HTERT RPE-1 (cell line): ENCODE measurements around the gene ILDR2.

Experiments
- in situ Hi-C: fragments of 300-500 bp; cut with MboI; formaldehyde crosslinking; loops from 4 replicates; pipeline ENCODE4 v1.14.3; 2020; ENCODE audit warnings: low sequenced_read_pairs

The ILDR2 gene

GRCh38 chr1:166927701-166928100 is 47.6 kb downstream of the ILDR2 start:
- in situ Hi-C loops, result no loop called here

- in situ Hi-C loops, result no loop called here
These were observed 49.4 kb downstream of the ILDR2 start for GRCh38 chr1:166925810-166926478.

GRCh38 chr1:166924823-166925541 is 50.4 kb downstream of the ILDR2 start:
- in situ Hi-C loops, result no loop called here

- in situ Hi-C loops, result no loop called here
These were observed 54.5 kb downstream of the ILDR2 start for GRCh38 chr1:166920561-166921475.

GRCh38 chr1:166918956-166919316 is 56.4 kb downstream of the ILDR2 start:
- in situ Hi-C loops, result no loop called here

GRCh38 chr1:166918088-166918955 is 57.0 kb downstream of the ILDR2 start:
- in situ Hi-C loops, result no loop called here

GRCh38 chr1:166915941-166916340 is 59.4 kb downstream of the ILDR2 start:
- in situ Hi-C loops, result no loop called here

GRCh38 chr1:166915042-166915441 is 60.3 kb downstream of the ILDR2 start:
- in situ Hi-C loops, result no loop called here

GRCh38 chr1:166914111-166914510 is 61.2 kb downstream of the ILDR2 start:
- in situ Hi-C loops, result no loop called here

- in situ Hi-C loops, result no loop called here
These were observed 63.7 kb downstream of the ILDR2 start for GRCh38 chr1:166911624-166912023.

- in situ Hi-C loops, result no loop called here
These were observed 64.8 kb downstream of the ILDR2 start for GRCh38 chr1:166910396-166910994.

GRCh38 chr1:166908942-166909341 is 66.4 kb downstream of the ILDR2 start:
- in situ Hi-C loops, result no loop called here

- in situ Hi-C loops, result no loop called here
These were observed 67.6 kb downstream of the ILDR2 start for GRCh38 chr1:166907763-166908162.

- in situ Hi-C loops, result no loop called here
These were observed 68.3 kb downstream of the ILDR2 start for GRCh38 chr1:166907051-166907450.

- in situ Hi-C loops, result no loop called here
These were observed 68.7 kb downstream of the ILDR2 start for GRCh38 chr1:166906647-166907046.

GRCh38 chr1:166905900-166906299 is 69.4 kb downstream of the ILDR2 start:
- in situ Hi-C loops, result no loop called here

GRCh38 chr1:166905136-166905535 is 70.2 kb downstream of the ILDR2 start:
- in situ Hi-C loops, result no loop called here

GRCh38 chr1:166903232-166903631 is 72.1 kb downstream of the ILDR2 start:
- in situ Hi-C loops, result no loop called here

GRCh38 chr1:166902279-166902678 is 73.1 kb downstream of the ILDR2 start:
- in situ Hi-C loops, result no loop called here

- in situ Hi-C loops, result no loop called here
These were observed 74.4 kb downstream of the ILDR2 start for GRCh38 chr1:166900987-166901386.
